Central memory CD4-positive, alpha-beta T cell (primary cell): Measurements from ENCODE around the gene C2CD5.
"Not testable (repeated sequence)": the region's sequence is repeated elsewhere in the genome, so short reads cannot be mapped to it uniquely, and the experiment has no call there.

ENCODE experiments used
- DNase-seq: peaks from one replicate; pipeline ENCODE4 v3.0.0; 2022

The C2CD5 gene

GRCh38 chr12:22474970-22475720, 69.2 kb downstream of the C2CD5 start:
- DNase-seq = no peak

- DNase-seq = no peak
These were observed 71.1 kb downstream of the C2CD5 start for GRCh38 chr12:22473212-22473611.

GRCh38 chr12:22467190-22467589, 77.2 kb downstream of the C2CD5 start:
- DNase-seq = no peak

- DNase-seq = no peak
These were observed 81.0 kb downstream of the C2CD5 start for GRCh38 chr12:22463306-22463705.

GRCh38 chr12:22461786-22462185, 82.6 kb downstream of the C2CD5 start:
- DNase-seq = no peak

GRCh38 chr12:22459838-22460490, 84.4 kb downstream of the C2CD5 start:
- peak; percentile 28 for DNase-seq

- no peak for DNase-seq
These were observed 85.9 kb downstream of the C2CD5 start for GRCh38 chr12:22458298-22458937.

- no peak for DNase-seq
These were observed 87.3 kb downstream of the C2CD5 start for GRCh38 chr12:22457085-22457484.

GRCh38 chr12:22453511-22453910, 90.8 kb downstream of the C2CD5 start:
- no peak for DNase-seq

- no peak for DNase-seq
These were observed 97.1 kb downstream of the C2CD5 start for GRCh38 chr12:22447223-22447622.

- not testable (repeated sequence) for DNase-seq
These were observed 100.1 kb downstream of the C2CD5 start for GRCh38 chr12:22444317-22444665.

- peak; percentile 60 for DNase-seq
These were observed 100.7 kb downstream of the C2CD5 start for GRCh38 chr12:22443379-22444316.

GRCh38 chr12:22437031-22437806, 107.1 kb downstream of the C2CD5 start:
- DNase-seq = no peak

GRCh38 chr12:22435583-22435982, 108.8 kb downstream of the C2CD5 start:
- DNase-seq = no peak

GRCh38 chr12:22431693-22432251, 112.6 kb downstream of the C2CD5 start:
- no peak for DNase-seq

GRCh38 chr12:22416801-22417200, 127.5 kb downstream of the C2CD5 start:
- DNase-seq = no peak

GRCh38 chr12:22415342-22416309, 128.7 kb downstream of the C2CD5 start:
- no peak for DNase-seq

GRCh38 chr12:22414742-22415141, 129.6 kb downstream of the C2CD5 start:
- DNase-seq = no peak

GRCh38 chr12:22413592-22413991, 130.8 kb downstream of the C2CD5 start:
- no peak for DNase-seq

GRCh38 chr12:22412581-22412980, 131.8 kb downstream of the C2CD5 start:
- no peak for DNase-seq

GRCh38 chr12:22410486-22410885, 133.9 kb downstream of the C2CD5 start:
- DNase-seq = no peak
